Stimulated activated CD4-positive, alpha-beta T cell treated with anti-CD3 and anti-CD28 coated beads, Interleukin-15, amount 100 ng/mL, for 1 hour (primary cell): ENCODE data around the gene LGR4.

Source experiments
- DNase-seq, 2 donors: peaks; one replicate each; pipeline ENCODE4 v3.0.0-alpha.2; 2020; ENCODE audit warnings: low read depth in 1 of 2, low spot score in 1 of 2

Gene LGR4

GRCh38 chr11:27404427-27404826, 68.2 kb downstream of the LGR4 start:
- no peak for DNase-seq

- DNase-seq = no peak
Observed at GRCh38 chr11:27403195-27403594, 69.4 kb downstream of the LGR4 start.

GRCh38 chr11:27402450-27402849, 70.1 kb downstream of the LGR4 start:
- DNase-seq = no peak

GRCh38 chr11:27401833-27402316, 70.7 kb downstream of the LGR4 start:
- no peak for DNase-seq

- DNase-seq = no peak
Observed at GRCh38 chr11:27401280-27401832, 71.2 kb downstream of the LGR4 start.

- DNase-seq = no peak
Observed at GRCh38 chr11:27398400-27398770, 74.2 kb downstream of the LGR4 start.

- DNase-seq = no peak
Observed at GRCh38 chr11:27397624-27398399, 74.8 kb downstream of the LGR4 start.

- no peak for DNase-seq
Observed at GRCh38 chr11:27396259-27396839, 76.2 kb downstream of the LGR4 start.

GRCh38 chr11:27395556-27396258, 76.9 kb downstream of the LGR4 start:
- no peak for DNase-seq

- no peak for DNase-seq
Observed at GRCh38 chr11:27394781-27395228, 77.8 kb downstream of the LGR4 start.

GRCh38 chr11:27392278-27393114, 80.1 kb downstream of the LGR4 start:
- DNase-seq = no peak

GRCh38 chr11:27391331-27392015, 81.1 kb downstream of the LGR4 start:
- DNase-seq = no peak

- no peak for DNase-seq
Observed at GRCh38 chr11:27390318-27391295, 82.0 kb downstream of the LGR4 start.

- DNase-seq = no peak
Observed at GRCh38 chr11:27388869-27389268, 83.7 kb downstream of the LGR4 start.

- no peak for DNase-seq
Observed at GRCh38 chr11:27388001-27388400, 84.6 kb downstream of the LGR4 start.

- no peak for DNase-seq
Observed at GRCh38 chr11:27387362-27387761, 85.2 kb downstream of the LGR4 start.

GRCh38 chr11:27386181-27386845, 86.3 kb downstream of the LGR4 start:
- DNase-seq = no peak

- no peak for DNase-seq
Observed at GRCh38 chr11:27385245-27385644, 87.3 kb downstream of the LGR4 start.

GRCh38 chr11:27384227-27384626, 88.4 kb downstream of the LGR4 start:
- no peak for DNase-seq
